HL-60 (cell line): Measurements from ENCODE around the gene SPACA9.

ENCODE experiments used
- DNase-seq, 2 experiments: peaks; one replicate each; pipeline ENCODE4 v3.0.0-alpha.2; 2010 to 2020; ENCODE audit warnings: low read depth in 1 of 2, low spot score in 1 of 2
- H3K27ac ChIP-seq: fragments of 250-450 bp; sonication (Bioruptor Pico); replicated peaks from 2 replicates; pipeline ENCODE4 v1.5.1; 2020; ENCODE audit warnings: mild to moderate bottlenecking, moderate library complexity
- H3K27me3 ChIP-seq: fragments of 250-450 bp; sonication (Bioruptor Pico); 2 replicates; pipeline ENCODE4 v1.5.1; 2021; ENCODE audit warnings: mild to moderate bottlenecking, moderate library complexity; ENCODE audit not compliant: insufficient read depth, poor library complexity, severe bottlenecking
- H3K4me3 ChIP-seq: replicated peaks from 2 replicates; pipeline ENCODE4 v1.5.1; 2011; ENCODE audit warnings: mild to moderate bottlenecking, control low read depth, low read length; ENCODE audit not compliant: insufficient read depth
- CTCF ChIP-seq: IDR thresholded peaks from one replicate; pipeline ENCODE4 v1.5.1; 2011; ENCODE audit warnings: low read length, control low read depth, inconsistent platforms; ENCODE audit not compliant: insufficient read depth
- GABPA ChIP-seq: IDR thresholded peaks from 2 replicates; pipeline ENCODE4 v1.6.1; 2012; ENCODE audit warnings: low read depth
- POLR2AphosphoS5 ChIP-seq: IDR thresholded peaks from 2 replicates; pipeline ENCODE4 v1.6.1; 2012; ENCODE audit warnings: low read depth
- REST ChIP-seq: IDR thresholded peaks from 2 replicates; pipeline ENCODE4 v1.6.1; 2012; ENCODE audit warnings: low read depth; ENCODE audit not compliant: insufficient replicate concordance
- SPI1 ChIP-seq: IDR thresholded peaks from 2 replicates; pipeline ENCODE4 v1.6.1; 2012; ENCODE audit warnings: low read depth, mild to moderate bottlenecking, borderline replicate concordance

The SPACA9 gene

GRCh38 chr9:132857616-132858342, 20.9 kb upstream of the SPACA9 start:
- Histone ChIP-seq H3K27me3 (no peaks in the 10 kb centered on the region), H3K4me3 (no peak overlapping the region), H3K27ac (no peak overlapping the region)
- no peak for TF ChIP-seq POLR2AphosphoS5
- TF ChIP-seq GABPA: no peak
- no peak for TF ChIP-seq REST
- TF ChIP-seq CTCF: no peak
- DNase-seq: no peak

- DNase-seq: no peak
- TF ChIP-seq SPI1 (no peak), CTCF (no peak), GABPA (no peak), POLR2AphosphoS5 (no peak)
- no peak overlapping the region for H3K27ac ChIP-seq
- no peak overlapping the region for H3K4me3 ChIP-seq
- H3K27me3 ChIP-seq: no peaks in the 10 kb centered on the region
Observed at GRCh38 chr9:132858751-132859150, 19.9 kb upstream of the SPACA9 start.

GRCh38 chr9:132861666-132862065, 17.0 kb upstream of the SPACA9 start:
- TF ChIP-seq CTCF (no peak), REST (no peak), POLR2AphosphoS5 (no peak)
- no peak for DNase-seq

GRCh38 chr9:132862533-132862932, 16.2 kb upstream of the SPACA9 start:
- no peak overlapping the region for H3K4me3 ChIP-seq
- DNase-seq: no peak
- H3K27me3 ChIP-seq: peaks cover 3% of the 10 kb centered on the region
- TF ChIP-seq REST (no peak), GABPA (no peak), POLR2AphosphoS5 (no peak), CTCF (no peak), SPI1 (no peak)
- H3K27ac ChIP-seq: no peak overlapping the region

More at GRCh38 chr9:132861666-132862065, 17.0 kb upstream of the SPACA9 start:
- Histone ChIP-seq H3K4me3 (no peak overlapping the region), H3K27me3 (peaks cover 3% of the 10 kb centered on the region), H3K27ac (no peak overlapping the region)
